HepG2 (cell line): ENCODE data around the gene OR1F1. TPM values are rescaled to one million over a fixed set of nuclear protein-coding genes. Genes with fewer than 3 reads are reported as not detected.

Experiments used
- FIP1L1 ChIP-seq: fragments of 200-400 bp; formaldehyde crosslinking; IDR thresholded peaks from 2 replicates; pipeline ENCODE4 v1.6.1; 2018; ENCODE audit warnings: low read depth, mild to moderate bottlenecking, low read length, moderate library complexity, borderline replicate concordance; ENCODE audit not compliant: insufficient read depth
- ZFY ChIP-seq: sonication (generic); formaldehyde crosslinking; IDR thresholded peaks from 2 replicates; pipeline ENCODE4 v1.4.0; 2020; ENCODE audit warnings: missing genetic modification reagents
- ZFYVE20 ChIP-seq: sonication (generic); formaldehyde crosslinking; IDR thresholded peaks from 2 replicates; pipeline ENCODE4 v1.8.0; 2023; ENCODE audit warnings: low read depth, mild to moderate bottlenecking, moderate library complexity, missing genetic modification reagents, borderline replicate concordance
- ZNF142 ChIP-seq: sonication (generic); formaldehyde crosslinking; IDR thresholded peaks from 2 replicates; pipeline ENCODE4 v1.4.0; 2020; ENCODE audit warnings: missing genetic modification reagents
- ZNF263 ChIP-seq: sonication (generic); formaldehyde crosslinking; IDR thresholded peaks from 2 replicates; pipeline ENCODE4 v1.4.0; 2020; ENCODE audit warnings: missing genetic modification reagents
- ZNF407 ChIP-seq: sonication (generic); formaldehyde crosslinking; IDR thresholded peaks from one replicate; pipeline ENCODE4 v1.5.1; 2020; ENCODE audit warnings: mild to moderate bottlenecking, missing genetic modification reagents; ENCODE audit errors: not compliant biosample characterization
- ZNF710 ChIP-seq: sonication (generic); formaldehyde crosslinking; IDR thresholded peaks from 2 replicates; pipeline ENCODE4 v1.5.0; 2020; ENCODE audit warnings: mild to moderate bottlenecking, missing genetic modification reagents, borderline replicate concordance
- polyA plus RNA-seq, 8 experiments: library from polyadenylated mRNA; depleted of rRNA in 3 of 8; stranded (reverse) in 7 of 8; unstranded in 1 of 8; fragments of >200 nt; fragmentation: Illumina TruSeq in 4 of 8; extraction: Trizol in 4 of 8; gene quantifications; 2 replicates each; pipeline versions ENCODE4 v1.2.1 to v1.2.3, GENCODE V29; 2011 to 2016; ENCODE audit warnings: low read depth in 4 of 8, missing spikeins in 1 of 8, mixed read lengths in 1 of 8; ENCODE audit not compliant: insufficient read depth in 1 of 8
- total RNA-seq, 5 experiments: library from RNA; depleted of rRNA; stranded (reverse); fragments of >200 nt; fragmentation: Illumina TruSeq; extraction: Trizol; gene quantifications; 2 replicates each; pipeline ENCODE4 v1.2.3, GENCODE V29; 2016; ENCODE audit warnings: low read depth in 1 of 5
- TF ChIP-seq, protein P1 (sequence below): sonication (generic); formaldehyde crosslinking; IDR thresholded peaks from 2 replicates; pipeline ENCODE4 v1.4.0; 2020; ENCODE audit warnings: missing genetic modification reagents

Gene OR1F1
- total and polyA plus RNA-seq, 2 of the 13 experiments (the other 11 are each of a cell fraction or from before 2014, with no cell fraction given), result 0.90 TPM; not detected in 1

- TF ChIP-seq ZNF142 (CRISPR knock-in tag), result peak; percentile 83
- no peak for TF ChIP-seq ZNF407
- TF ChIP-seq, protein P1, sequence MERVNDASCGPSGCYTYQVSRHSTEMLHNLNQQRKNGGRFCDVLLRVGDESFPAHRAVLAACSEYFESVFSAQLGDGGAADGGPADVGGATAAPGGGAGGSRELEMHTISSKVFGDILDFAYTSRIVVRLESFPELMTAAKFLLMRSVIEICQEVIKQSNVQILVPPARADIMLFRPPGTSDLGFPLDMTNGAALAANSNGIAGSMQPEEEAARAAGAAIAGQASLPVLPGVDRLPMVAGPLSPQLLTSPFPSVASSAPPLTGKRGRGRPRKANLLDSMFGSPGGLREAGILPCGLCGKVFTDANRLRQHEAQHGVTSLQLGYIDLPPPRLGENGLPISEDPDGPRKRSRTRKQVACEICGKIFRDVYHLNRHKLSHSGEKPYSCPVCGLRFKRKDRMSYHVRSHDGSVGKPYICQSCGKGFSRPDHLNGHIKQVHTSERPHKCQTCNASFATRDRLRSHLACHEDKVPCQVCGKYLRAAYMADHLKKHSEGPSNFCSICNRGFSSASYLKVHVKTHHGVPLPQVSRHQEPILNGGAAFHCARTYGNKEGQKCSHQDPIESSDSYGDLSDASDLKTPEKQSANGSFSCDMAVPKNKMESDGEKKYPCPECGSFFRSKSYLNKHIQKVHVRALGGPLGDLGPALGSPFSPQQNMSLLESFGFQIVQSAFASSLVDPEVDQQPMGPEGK, result peak; percentile 56
- no peak for TF ChIP-seq FIP1L1
- TF ChIP-seq ZFYVE20 (CRISPR knock-in tag), result no peak
- 0 out of 2 replicates have a peak, but pooled peaks have one; percentile 13 for TF ChIP-seq ZNF263 (CRISPR knock-in tag)
- TF ChIP-seq ZNF710 (CRISPR knock-in tag), result peak; percentile 45; the same call in 1 of the 2 replicates
- peak; percentile 60; the same call in 1 of the 2 replicates for TF ChIP-seq ZFY (CRISPR knock-in tag)
These were observed 37.4 kb upstream of the OR1F1 start (continued) for GRCh38 chr16:3150346-3151218.
